ENCODE results near the gene CDK14. TPM values are rescaled to one million over a fixed set of nuclear protein-coding genes. Genes with fewer than 3 reads are reported as not detected.

The CDK14 gene
- total and polyA plus RNA-seq, 11 donors = 2.9 to 37.7 (median 21.3) TPM

DNA sequence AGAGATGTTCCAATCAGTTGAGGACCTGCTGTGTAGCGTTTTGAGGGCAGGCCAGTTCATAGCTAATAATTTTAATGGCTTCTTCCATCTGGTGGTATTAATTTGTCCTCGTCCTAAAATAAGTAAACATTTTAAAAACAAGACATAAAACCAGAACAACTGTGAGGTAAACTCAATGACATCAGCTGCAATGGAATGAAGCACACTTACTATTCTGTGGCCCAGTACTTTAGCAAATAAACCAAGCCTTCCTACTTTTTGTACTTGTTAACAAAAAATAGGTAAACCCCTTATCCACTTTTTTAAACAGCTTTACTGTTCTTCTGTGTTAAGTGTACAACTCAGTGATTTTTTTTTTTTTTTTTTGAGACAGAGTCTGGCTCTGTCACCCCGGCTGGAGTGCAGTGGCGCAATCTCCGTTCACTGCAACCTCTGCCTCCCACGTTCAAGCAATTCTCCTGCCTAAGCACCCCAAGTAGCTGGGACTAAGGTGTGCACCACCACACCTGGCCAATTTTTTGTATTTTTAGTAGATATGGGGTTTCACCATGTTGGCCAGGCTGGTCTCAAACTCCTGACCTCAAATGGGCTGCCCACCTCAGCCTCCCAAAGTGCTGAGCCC is 639.2 kb downstream of the CDK14 start:
- H3K9me3 ChIP-seq = no peaks in the 10 kb centered on the region
- intact Hi-C loops (cut with DNase I) = no loop called here
- ATAC-seq = no peak
- no peak for DNase-seq
- no peak for TF ChIP-seq POLR2A (IDR thresholded peaks at IDR 0.05)
- TF ChIP-seq, protein P1, sequence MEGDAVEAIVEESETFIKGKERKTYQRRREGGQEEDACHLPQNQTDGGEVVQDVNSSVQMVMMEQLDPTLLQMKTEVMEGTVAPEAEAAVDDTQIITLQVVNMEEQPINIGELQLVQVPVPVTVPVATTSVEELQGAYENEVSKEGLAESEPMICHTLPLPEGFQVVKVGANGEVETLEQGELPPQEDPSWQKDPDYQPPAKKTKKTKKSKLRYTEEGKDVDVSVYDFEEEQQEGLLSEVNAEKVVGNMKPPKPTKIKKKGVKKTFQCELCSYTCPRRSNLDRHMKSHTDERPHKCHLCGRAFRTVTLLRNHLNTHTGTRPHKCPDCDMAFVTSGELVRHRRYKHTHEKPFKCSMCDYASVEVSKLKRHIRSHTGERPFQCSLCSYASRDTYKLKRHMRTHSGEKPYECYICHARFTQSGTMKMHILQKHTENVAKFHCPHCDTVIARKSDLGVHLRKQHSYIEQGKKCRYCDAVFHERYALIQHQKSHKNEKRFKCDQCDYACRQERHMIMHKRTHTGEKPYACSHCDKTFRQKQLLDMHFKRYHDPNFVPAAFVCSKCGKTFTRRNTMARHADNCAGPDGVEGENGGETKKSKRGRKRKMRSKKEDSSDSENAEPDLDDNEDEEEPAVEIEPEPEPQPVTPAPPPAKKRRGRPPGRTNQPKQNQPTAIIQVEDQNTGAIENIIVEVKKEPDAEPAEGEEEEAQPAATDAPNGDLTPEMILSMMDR (IDR thresholded peaks at IDR 0.05) = no peak
- no peaks in the 10 kb centered on the region for H3K36me3 ChIP-seq
- WGBS, 4 donors = 92 to 96% (median 93%) methylated on average over 6 of the region's 6 CpGs
- H3K4me3 ChIP-seq = no peak overlapping the region
- no peak overlapping the region for H3K27ac ChIP-seq
- no peaks in the 10 kb centered on the region for H3K27me3 ChIP-seq
- peaks cover 0 to 17% (median 0%) of the 10 kb centered on the region in 12 donors for H3K4me1 ChIP-seq

DNA sequence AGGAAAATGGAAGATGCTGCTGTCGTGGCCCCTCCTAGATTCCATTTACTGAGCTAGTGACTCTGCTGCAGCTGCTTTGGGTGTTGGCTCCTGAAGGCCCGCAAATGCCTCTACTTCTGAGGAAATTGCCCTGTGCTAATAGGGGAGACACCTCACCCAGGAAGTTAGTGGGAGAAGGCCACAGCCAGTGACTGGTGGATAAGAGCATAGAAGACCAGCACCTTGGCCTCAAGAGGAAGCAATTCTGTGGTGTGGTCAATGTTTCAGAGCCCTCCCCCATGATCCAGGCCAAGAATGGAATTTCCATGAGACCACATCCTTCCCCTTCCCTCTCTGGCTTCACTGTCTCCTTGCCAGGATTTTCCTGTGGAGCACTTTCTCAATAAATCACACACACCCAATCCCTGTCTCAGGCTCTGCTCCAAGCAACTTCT is 643.1 kb downstream of the CDK14 start:
- intact Hi-C loops (cut with DNase I) = no loop called here
- Histone ChIP-seq H3K4me3 (no peak overlapping the region), H3K27ac (no peak overlapping the region), H3K4me1 (peaks cover 0 to 24% (median 0%) of the 10 kb centered on the region in 12 donors), H3K36me3 (no peaks in the 10 kb centered on the region), H3K9me3 (no peaks in the 10 kb centered on the region), H3K27me3 (no peaks in the 10 kb centered on the region)
- TF ChIP-seq POLR2A (IDR thresholded peaks at IDR 0.05) = no peak
- TF ChIP-seq, protein P1 (IDR thresholded peaks at IDR 0.05) = no peak
- WGBS, 4 donors = 35 to 76% (median 60%) methylated on average over 2 of the region's 2 CpGs
- ATAC-seq = peak in 3 of 4 donors; percentile 38 to 63 (median 50)
- DNase-seq = no peak

DNA sequence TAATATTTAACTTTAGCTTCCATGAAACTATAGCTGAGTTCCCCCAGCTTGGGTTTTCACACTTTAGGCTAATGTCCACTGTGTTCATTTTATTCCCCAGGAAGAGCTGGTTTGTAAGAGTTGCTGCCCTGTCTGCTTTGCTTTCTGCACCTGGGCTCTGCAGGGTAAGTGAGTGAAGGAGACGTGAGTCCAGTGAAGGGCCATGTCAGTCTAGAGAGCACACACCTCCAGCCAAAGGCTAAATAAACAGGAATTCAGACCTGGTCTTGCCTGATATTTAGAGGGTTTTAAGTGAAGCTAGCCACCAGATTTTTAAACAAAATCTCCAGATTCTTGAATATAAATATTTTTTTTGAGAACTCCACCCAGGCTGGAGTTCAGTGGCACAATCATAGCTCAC is 643.7 kb downstream of the CDK14 start:
- TF ChIP-seq, protein P1 (IDR thresholded peaks at IDR 0.05) = no peak
- TF ChIP-seq POLR2A (IDR thresholded peaks at IDR 0.05) = no peak

DNA sequence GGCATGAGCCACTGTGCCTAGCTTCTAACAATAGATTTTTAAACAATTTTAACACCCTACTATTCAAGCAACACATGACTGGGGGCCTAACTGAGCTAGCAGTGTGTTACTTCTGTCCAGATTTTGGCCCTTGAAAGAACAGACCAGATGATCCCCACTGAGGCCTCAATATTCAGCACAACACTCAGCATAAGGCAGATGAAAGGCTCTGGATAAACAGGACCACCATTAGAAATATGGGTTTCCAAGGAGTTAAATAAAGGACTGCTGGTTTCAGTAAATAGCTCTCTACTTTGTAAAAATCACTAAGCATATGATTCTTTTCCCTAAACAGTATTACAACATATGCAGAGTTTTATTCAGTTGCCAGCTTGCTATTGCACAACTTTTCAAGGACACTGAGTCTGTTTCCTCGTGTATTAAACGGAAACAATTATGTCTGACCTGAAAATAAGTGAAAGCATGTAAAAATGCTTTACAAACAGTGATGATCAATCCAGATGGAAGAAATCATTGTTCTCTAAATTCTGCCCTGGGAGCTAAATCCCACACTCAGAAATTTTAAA is 644.3 kb downstream of the CDK14 start:
- ATAC-seq = peak in 1 of 4 donors; percentile 51
- no peak for DNase-seq
- H3K4me1 ChIP-seq = peaks cover 0 to 24% (median 0%) of the 10 kb centered on the region in 12 donors
- H3K4me3 ChIP-seq = no peak overlapping the region
- intact Hi-C loops (cut with DNase I) = no loop called here
- no peaks in the 10 kb centered on the region for H3K36me3 ChIP-seq
- H3K27me3 ChIP-seq = no peaks in the 10 kb centered on the region
- no peaks in the 10 kb centered on the region for H3K9me3 ChIP-seq
- H3K27ac ChIP-seq = no peak overlapping the region
- 39 to 73% (median 61%) methylated on average over 2 of the region's 2 CpGs for WGBS, 4 donors
- TF ChIP-seq, protein P1 (IDR thresholded peaks at IDR 0.05) = no peak
- no peak for TF ChIP-seq POLR2A (IDR thresholded peaks at IDR 0.05)

More for the DNA sequence above, 643.7 kb downstream of the CDK14 start:
- WGBS, 4 donors = 86 to 89% (median 88%) methylated on average over 1 of the region's 1 CpG
- Histone ChIP-seq H3K27ac (no peak overlapping the region), H3K4me3 (no peak overlapping the region), H3K4me1 (peaks cover 0 to 24% (median 0%) of the 10 kb centered on the region in 12 donors), H3K27me3 (no peaks in the 10 kb centered on the region), H3K36me3 (no peaks in the 10 kb centered on the region), H3K9me3 (no peaks in the 10 kb centered on the region)
- ATAC-seq (no peak), DNase-seq (no peak)
- intact Hi-C loops (cut with DNase I) = no loop called here

Data from heart left ventricle (tissue), 16 donors.